ENCODE data around the gene ADRA2C. TPM values are rescaled to one million over a fixed set of nuclear protein-coding genes. Genes with fewer than 3 reads are reported as not detected.

The ADRA2C gene
- total RNA-seq, 1 experiment from 2014 or later: 23.5 TPM

- Histone ChIP-seq H3K4me3 (ENCODE audit: low read depth in 2 of 2, low read length in 2 of 2) (no peak overlapping the region), H3K9me3 (ENCODE audit: control insufficient read depth, insufficient read depth, low read depth, low read length) (no peaks in the 10 kb centered on the region), H3K27me3 (ENCODE audit: control insufficient read depth, insufficient read depth, low read length) (no peaks in the 10 kb centered on the region), H3K27ac (ENCODE audit: low read length) (no peak overlapping the region), H3K4me1 (ENCODE audit: control insufficient read depth, insufficient read depth, low read length) (no peaks in the 10 kb centered on the region), H3K36me3 (ENCODE audit: control insufficient read depth, insufficient read depth, low read length) (no peaks in the 10 kb centered on the region)
- no TSS peak for BruUV-seq (replicated peaks)
- no peak for ATAC-seq
- TF ChIP-seq SIN3A (IDR thresholded peaks at IDR 0.05; ENCODE audit: borderline replicate concordance, insufficient read depth, low read depth, low read length) (no peak), REST (IDR thresholded peaks at IDR 0.05; ENCODE audit: insufficient read depth in 1 of 2, low read depth in 2 of 2, low read length in 1 of 2) (no peak), CTCF (IDR thresholded peaks at IDR 0.05) (no peak; the same call in 1 of the 2 replicates), TCF7L2 (IDR thresholded peaks at IDR 0.05; ENCODE audit: low read depth, low read length) (no peak), POLR2AphosphoS5 (IDR thresholded peaks at IDR 0.05; ENCODE audit: low read depth, low read length) (no peak)
- intact Hi-C loops (cut with micrococcal nuclease; ENCODE audit: unreplicated experiment) (no loop called here), in situ Hi-C loops (cut with HindIII; ENCODE audit: low pct_unique_long_range_greater_than_20kb, low sequenced_read_pairs) (no loop called here)
- ChIA-PET POLR2A (no interaction called here), CTCF (interaction anchor here (1.0 kb wide), 1 partner anchor 67 kb away, joined by 3 read pairs; no protein-coding TSS in a partner anchor)
- no peak for DNase-seq (ENCODE audit: low read depth, low spot score)
These were observed 26.6 kb downstream of the ADRA2C start for GRCh38 chr4:3792813-3793212.

- Histone ChIP-seq H3K27me3 (ENCODE audit: control insufficient read depth, insufficient read depth, low read length) (no peaks in the 10 kb centered on the region), H3K4me1 (ENCODE audit: control insufficient read depth, insufficient read depth, low read length) (no peaks in the 10 kb centered on the region), H3K27ac (ENCODE audit: low read length) (no peak overlapping the region), H3K9me3 (ENCODE audit: control insufficient read depth, insufficient read depth, low read depth, low read length) (no peaks in the 10 kb centered on the region), H3K36me3 (ENCODE audit: control insufficient read depth, insufficient read depth, low read length) (no peaks in the 10 kb centered on the region), H3K4me3 (ENCODE audit: low read depth in 2 of 2, low read length in 2 of 2) (no peak overlapping the region)
- in situ Hi-C loops (cut with HindIII; ENCODE audit: low pct_unique_long_range_greater_than_20kb, low sequenced_read_pairs): no loop called here
- intact Hi-C loops (cut with micrococcal nuclease; ENCODE audit: unreplicated experiment): no loop called here
- POLR2A ChIA-PET: no interaction called here
- TF ChIP-seq CTCF (IDR thresholded peaks at IDR 0.05): no peak
- TF ChIP-seq SIN3A (IDR thresholded peaks at IDR 0.05; ENCODE audit: borderline replicate concordance, insufficient read depth, low read depth, low read length): no peak
- TF ChIP-seq POLR2AphosphoS5 (IDR thresholded peaks at IDR 0.05; ENCODE audit: low read depth, low read length): no peak
- TF ChIP-seq REST (IDR thresholded peaks at IDR 0.05; ENCODE audit: insufficient read depth in 1 of 2, low read depth in 2 of 2, low read length in 1 of 2): no peak
- no peak for TF ChIP-seq TCF7L2 (IDR thresholded peaks at IDR 0.05; ENCODE audit: low read depth, low read length)
- no peak for DNase-seq (ENCODE audit: low read depth, low spot score)
- no peak for ATAC-seq
- no TSS peak for BruUV-seq (replicated peaks)
- CTCF ChIA-PET: interaction anchor here (1.0 kb wide), 1 partner anchor 66 kb away, joined by 3 read pairs; no protein-coding TSS in a partner anchor
These were observed 27.4 kb downstream of the ADRA2C start for GRCh38 chr4:3793545-3793944.

Measured in Panc1 (cell line).